Vagina (tissue), 2 donors: ENCODE results near the gene RTRAF. TPM values are rescaled to one million over a fixed set of nuclear protein-coding genes. Genes with fewer than 3 reads are reported as not detected.

Experiments used
- DNase-seq, 2 donors: peaks; one replicate each; pipeline ENCODE4 v3.0.0-alpha.2; 2017; ENCODE audit errors: extremely low spot score in 2 of 2
- H3K27ac ChIP-seq: fragments of 200-600 bp; sonication (generic); one replicate; pipeline ENCODE4 v1.5.1; 2019
- H3K27me3 ChIP-seq: fragments of 200-600 bp; sonication (generic); one replicate; pipeline ENCODE4 v1.5.1; 2019
- H3K36me3 ChIP-seq, 2 donors: fragments of 200-600 bp; sonication (generic); one replicate each; pipeline ENCODE4 v1.5.1; 2017 to 2019
- H3K4me1 ChIP-seq: fragments of 200-600 bp; sonication (generic); one replicate; pipeline ENCODE4 v1.5.1; 2019
- H3K4me3 ChIP-seq, 2 donors: fragments of 200-600 bp; sonication (generic); 1 replicate in 1 of 2; 2 replicates in 1 of 2; pipeline ENCODE4 v1.5.1; 2016 to 2019
- H3K9me3 ChIP-seq: fragments of 200-600 bp; sonication (generic); one replicate; pipeline ENCODE4 v1.5.1; 2019
- CTCF ChIP-seq, 3 experiments: fragments of 450-650 bp in 2 of 3; fragments of 200-600 bp in 1 of 3; sonication (generic) in 1 of 3; IDR thresholded peaks; one replicate each; pipeline ENCODE4 v1.5.1; 2017 to 2019; ENCODE audit warnings: antibody characterized with exemption in 3 of 3, mild to moderate bottlenecking in 2 of 3, moderate library complexity in 2 of 3
- POLR2A ChIP-seq, 2 donors: fragments of 450-650 bp; IDR thresholded peaks; one replicate each; pipeline ENCODE4 v1.6.1; 2017; ENCODE audit warnings: antibody characterized with exemption in 2 of 2, mild to moderate bottlenecking in 2 of 2, moderate library complexity in 2 of 2
- POLR2AphosphoS5 ChIP-seq, 2 donors: sonication (generic); formaldehyde crosslinking; IDR thresholded peaks; one replicate each; pipeline ENCODE4 v1.9.0; 2017; ENCODE audit warnings: antibody characterized with exemption in 2 of 2, mild to moderate bottlenecking in 2 of 2, low read depth in 1 of 2; ENCODE audit not compliant: insufficient read depth in 1 of 2
- intact Hi-C: fragments of 100-400 bp; cut with DNase I; formaldehyde crosslinking; loops from one replicate; pipeline ENCODE4 v1.15.1; 2023
- total RNA-seq: library from RNA; depleted of rRNA; stranded (reverse); fragments of >200 nt; gene quantifications from one replicate; pipeline ENCODE4 v1.2.3, GENCODE V29; 2016

RTRAF gene
- total RNA-seq, 1 donor from 2014 or later = 35.4 TPM

DNA sequence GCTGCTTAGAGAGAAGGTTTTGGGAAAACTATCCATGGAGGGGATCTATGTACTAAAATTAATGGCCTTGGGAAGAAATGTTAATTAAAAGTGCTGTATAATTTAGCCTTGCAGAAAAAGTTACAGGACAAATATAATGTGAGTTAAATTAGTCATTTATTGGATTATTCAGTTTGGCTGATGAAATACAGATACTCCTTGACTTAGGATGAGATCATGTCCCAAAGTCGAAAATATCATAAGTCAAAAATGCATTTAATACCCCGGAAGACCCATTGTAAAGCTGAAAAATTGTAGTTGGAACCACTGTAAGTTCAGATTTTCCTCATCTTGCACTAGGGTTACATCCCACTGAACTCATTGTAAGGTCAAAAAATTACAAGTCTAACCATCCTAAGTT is 9.7 kb downstream of the RTRAF start:
- no peak for DNase-seq
- TF ChIP-seq POLR2A (IDR thresholded peaks at IDR 0.05) (no peak), POLR2AphosphoS5 (IDR thresholded peaks at IDR 0.05; ENCODE audit: insufficient read depth in 1 of 2, low read depth in 1 of 2) (no peak), CTCF (IDR thresholded peaks at IDR 0.05) (no peak)
- intact Hi-C loops = loop anchor here (5.0 kb wide), 1 partner anchor 68 kb away; the partner anchor contains the start of gene NID2
- Histone ChIP-seq H3K4me3 (no peak overlapping the region), H3K36me3 (peaks cover 4 to 37% of the 10 kb centered on the region in 2 donors), H3K27ac (no peak overlapping the region), H3K9me3 (no peaks in the 10 kb centered on the region), H3K4me1 (no peaks in the 10 kb centered on the region), H3K27me3 (no peaks in the 10 kb centered on the region)

- H3K27me3 ChIP-seq = no peaks in the 10 kb centered on the region
- H3K4me3 ChIP-seq = no peak overlapping the region
- H3K9me3 ChIP-seq = no peaks in the 10 kb centered on the region
- no peaks in the 10 kb centered on the region for H3K4me1 ChIP-seq
- no peak for TF ChIP-seq POLR2AphosphoS5 (IDR thresholded peaks at IDR 0.05; ENCODE audit: insufficient read depth in 1 of 2, low read depth in 1 of 2)
- TF ChIP-seq POLR2A (IDR thresholded peaks at IDR 0.05) = no peak
- no peak for TF ChIP-seq CTCF (IDR thresholded peaks at IDR 0.05)
- DNase-seq = no peak
- H3K36me3 ChIP-seq = peaks cover 4 to 35% of the 10 kb centered on the region in 2 donors
- intact Hi-C loops = loop anchor here (5.0 kb wide), 1 partner anchor 132 kb away; no protein-coding TSS in a partner anchor
- H3K27ac ChIP-seq = no peak overlapping the region
Measured at GRCh38 chr14:52000019-52000582, 10.8 kb downstream of the RTRAF start.

DNA sequence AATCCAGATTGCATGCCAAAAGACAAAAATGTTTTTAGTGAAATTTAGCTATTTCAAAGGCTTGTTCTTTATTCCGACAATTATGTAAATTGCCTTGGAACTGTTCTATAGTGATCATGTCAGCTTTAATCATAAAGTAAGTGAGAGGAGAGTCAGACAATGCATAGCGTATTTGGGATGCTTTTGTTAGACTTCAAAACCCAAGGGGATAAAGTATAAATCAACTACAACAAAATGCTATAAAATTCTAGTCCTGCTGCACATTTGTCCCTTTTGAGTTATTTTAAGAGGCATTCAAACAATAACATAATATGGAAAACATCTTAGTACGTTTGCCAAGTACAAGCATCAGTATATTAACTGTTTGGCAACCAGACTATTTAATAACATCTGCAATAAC is 11.3 kb downstream of the RTRAF start:
- H3K27me3 ChIP-seq = no peaks in the 10 kb centered on the region
- no peaks in the 10 kb centered on the region for H3K9me3 ChIP-seq
- no peak for TF ChIP-seq POLR2AphosphoS5 (IDR thresholded peaks at IDR 0.05; ENCODE audit: insufficient read depth in 1 of 2, low read depth in 1 of 2)
- no peak for TF ChIP-seq CTCF (IDR thresholded peaks at IDR 0.05)
- TF ChIP-seq POLR2A (IDR thresholded peaks at IDR 0.05) = no peak
- no peaks in the 10 kb centered on the region for H3K4me1 ChIP-seq
- intact Hi-C loops = loop anchor here (5.0 kb wide), 1 partner anchor 132 kb away; no protein-coding TSS in a partner anchor
- DNase-seq = no peak
- no peak overlapping the region for H3K4me3 ChIP-seq
- H3K36me3 ChIP-seq = peaks cover 4 to 38% of the 10 kb centered on the region in 2 donors
- H3K27ac ChIP-seq = no peak overlapping the region

- Histone ChIP-seq H3K4me1 (no peaks in the 10 kb centered on the region), H3K4me3 (no peak overlapping the region), H3K27ac (no peak overlapping the region), H3K9me3 (no peaks in the 10 kb centered on the region), H3K27me3 (no peaks in the 10 kb centered on the region), H3K36me3 (peaks cover 4 to 57% of the 10 kb centered on the region in 2 donors)
- DNase-seq = no peak
- intact Hi-C loops = loop anchor here (5.0 kb wide), 1 partner anchor 130 kb away; no protein-coding TSS in a partner anchor
- TF ChIP-seq POLR2A (IDR thresholded peaks at IDR 0.05) = no peak
- TF ChIP-seq POLR2AphosphoS5 (IDR thresholded peaks at IDR 0.05; ENCODE audit: insufficient read depth in 1 of 2, low read depth in 1 of 2) = no peak
- TF ChIP-seq CTCF (IDR thresholded peaks at IDR 0.05) = no peak
Measured at GRCh38 chr14:52002542-52002941, 13.2 kb downstream of the RTRAF start.

GRCh38 chr14:52003324-52003723 is 14.0 kb downstream of the RTRAF start:
- no peak overlapping the region for H3K27ac ChIP-seq
- peaks cover 0 to 64% of the 10 kb centered on the region in 2 donors for H3K36me3 ChIP-seq
- no peaks in the 10 kb centered on the region for H3K27me3 ChIP-seq
- H3K9me3 ChIP-seq = no peaks in the 10 kb centered on the region
- DNase-seq = no peak
- H3K4me1 ChIP-seq = no peaks in the 10 kb centered on the region
- TF ChIP-seq POLR2A (IDR thresholded peaks at IDR 0.05) = no peak
- no peak for TF ChIP-seq CTCF (IDR thresholded peaks at IDR 0.05)
- no peak for TF ChIP-seq POLR2AphosphoS5 (IDR thresholded peaks at IDR 0.05; ENCODE audit: insufficient read depth in 1 of 2, low read depth in 1 of 2)
- H3K4me3 ChIP-seq = no peak overlapping the region
- intact Hi-C loops = loop anchor here (5.0 kb wide), 1 partner anchor 129 kb away; no protein-coding TSS in a partner anchor
